OCI-LY1 (cell line): ENCODE data around the gene GALR1.

Experiments
- H2AFZ ChIP-seq: fragments of 200-600 bp; sonication (generic), shearing (Covaris generic); 2 replicates; pipeline ENCODE4 v1.6.0; 2014; ENCODE audit warnings: antibody characterized with exemption, mild to moderate bottlenecking, low read length
- H3F3A ChIP-seq: fragments of 200-600 bp; sonication (generic), shearing (Covaris generic); 2 replicates; pipeline ENCODE4 v1.6.0; 2014; ENCODE audit warnings: mild to moderate bottlenecking, antibody characterized with exemption, low read length, moderate library complexity; ENCODE audit not compliant: insufficient read depth
- H3K27ac ChIP-seq: fragments of 200-600 bp; sonication (generic); 2 replicates; pipeline ENCODE4 v1.5.1; 2014; ENCODE audit warnings: low read length, mixed run types, mild to moderate bottlenecking, low read depth; ENCODE audit not compliant: poor library complexity, severe bottlenecking
- H3K27me3 ChIP-seq: fragments of 200-600 bp; sonication (generic); 2 replicates; pipeline ENCODE4 v1.6.0; 2014; ENCODE audit warnings: antibody characterized with exemption, mild to moderate bottlenecking, low read length, moderate library complexity; ENCODE audit not compliant: insufficient read depth
- H3K36me3 ChIP-seq: fragments of 200-600 bp; sonication (generic); 2 replicates; pipeline ENCODE4 v1.6.1; 2014; ENCODE audit warnings: mild to moderate bottlenecking, antibody characterized with exemption, low read length, moderate library complexity, mixed read lengths; ENCODE audit not compliant: insufficient read depth
- H3K4me1 ChIP-seq: fragments of 200-600 bp; sonication (generic); 2 replicates; pipeline ENCODE4 v1.5.1; 2014; ENCODE audit warnings: mild to moderate bottlenecking, low read length, moderate library complexity; ENCODE audit not compliant: insufficient read depth, severe bottlenecking
- H3K4me2 ChIP-seq: fragments of 200-600 bp; sonication (generic), shearing (Covaris generic); 2 replicates; pipeline ENCODE4 v1.6.1; 2014; ENCODE audit warnings: low read length
- H3K4me3 ChIP-seq: fragments of 200-600 bp; sonication (generic); 2 replicates; pipeline ENCODE4 v1.5.1; 2014; ENCODE audit warnings: low read length, low read depth, mild to moderate bottlenecking, mixed read lengths; ENCODE audit not compliant: poor library complexity, severe bottlenecking
- H3K79me2 ChIP-seq: fragments of 200-600 bp; shearing (Covaris generic); 2 replicates; pipeline ENCODE4 v1.6.1; 2016; ENCODE audit warnings: mixed run types, low read length, mixed read lengths; ENCODE audit not compliant: insufficient read depth
- H3K9ac ChIP-seq: fragments of 200-600 bp; sonication (generic), shearing (Covaris generic); 2 replicates; pipeline ENCODE4 v1.6.1; 2014; ENCODE audit warnings: mild to moderate bottlenecking, low read length, mixed read lengths
- H3K9me2 ChIP-seq: fragments of 200-600 bp; sonication (generic), shearing (Covaris generic); 2 replicates; pipeline ENCODE4 v1.6.1; 2014; ENCODE audit warnings: low read depth, mild to moderate bottlenecking, low read length, mixed read lengths
- H3K9me3 ChIP-seq: fragments of 200-600 bp; shearing (Covaris generic); 2 replicates; pipeline ENCODE4 v1.6.1; 2014; ENCODE audit warnings: low read length, mixed read lengths
- H4K20me1 ChIP-seq: fragments of 200-600 bp; sonication (generic), shearing (Covaris generic); 2 replicates; pipeline ENCODE4 v1.6.0; 2016; ENCODE audit warnings: mild to moderate bottlenecking, low read length; ENCODE audit not compliant: insufficient read depth
- CTCF ChIP-seq: fragments of 200-600 bp; sonication (generic), shearing (Covaris generic); IDR thresholded peaks from 2 replicates; pipeline ENCODE4 v1.5.1; 2017; ENCODE audit warnings: mild to moderate bottlenecking, antibody characterized with exemption, low read length, moderate library complexity, mixed read lengths
- EZH2 ChIP-seq: fragments of 200-600 bp; sonication (generic), shearing (Covaris generic); IDR thresholded peaks from 2 replicates; pipeline ENCODE4 v1.8.0; 2017; ENCODE audit warnings: borderline replicate concordance, mixed run types, mild to moderate bottlenecking, antibody characterized with exemption, low read length, moderate library complexity, mixed read lengths

GALR1 gene

DNA sequence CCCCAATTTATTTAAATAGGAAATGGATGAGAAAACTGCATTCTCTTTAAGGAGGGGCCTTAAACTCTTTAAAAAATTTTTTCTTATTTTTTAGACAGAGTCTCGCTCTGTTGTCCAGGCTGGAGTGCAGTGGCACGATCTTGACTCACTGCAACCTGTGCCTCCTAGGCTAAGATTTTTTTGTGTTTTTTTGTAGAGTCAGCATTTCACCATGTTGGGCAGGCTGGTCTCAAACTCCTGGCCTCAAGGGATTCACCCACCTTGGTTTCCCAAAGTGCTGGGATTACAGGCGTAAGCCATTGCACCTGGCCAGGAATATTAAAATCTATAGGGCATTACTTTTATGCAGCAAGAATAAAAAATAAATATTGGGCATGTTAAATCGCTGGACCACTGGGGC, 56.0 kb downstream of the GALR1 start:
- Histone ChIP-seq H3K27me3 (peaks cover 5% of the 10 kb centered on the region; the same call in 1 of the 2 replicates), H3K9me2 (no peaks in the 10 kb centered on the region), H2AFZ (no peak overlapping the region), H3K27ac (no peak overlapping the region), H3K9me3 (no peaks in the 10 kb centered on the region), H3F3A (no peaks in the 10 kb centered on the region), H3K4me3 (no peak overlapping the region), H3K36me3 (no peaks in the 10 kb centered on the region), H3K79me2 (no peaks in the 10 kb centered on the region), H3K4me1 (no peaks in the 10 kb centered on the region), H3K4me2 (no peak overlapping the region), H3K9ac (no peak overlapping the region), H4K20me1 (no peaks in the 10 kb centered on the region)
- TF ChIP-seq EZH2: no peak
- TF ChIP-seq CTCF: no peak

GRCh38 chr18:77308216-77308615, 58.6 kb downstream of the GALR1 start:
- Histone ChIP-seq H3K4me1 (no peaks in the 10 kb centered on the region), H3F3A (no peaks in the 10 kb centered on the region), H2AFZ (no peak overlapping the region), H3K79me2 (no peaks in the 10 kb centered on the region), H3K27me3 (no peaks in the 10 kb centered on the region), H4K20me1 (no peaks in the 10 kb centered on the region), H3K4me2 (no peak overlapping the region), H3K9ac (no peak overlapping the region), H3K36me3 (no peaks in the 10 kb centered on the region), H3K9me3 (no peaks in the 10 kb centered on the region), H3K27ac (no peak overlapping the region), H3K4me3 (no peak overlapping the region), H3K9me2 (no peaks in the 10 kb centered on the region)
- TF ChIP-seq CTCF (no peak), EZH2 (no peak)

GRCh38 chr18:77314511-77314910, 64.9 kb downstream of the GALR1 start:
- no peaks in the 10 kb centered on the region for H3K9me3 ChIP-seq
- H3K4me1 ChIP-seq: no peaks in the 10 kb centered on the region

More at GRCh38 chr18:77314511-77314910, 64.9 kb downstream of the GALR1 start:
- H3K4me2 ChIP-seq: no peak overlapping the region
- no peaks in the 10 kb centered on the region for H3K36me3 ChIP-seq
- TF ChIP-seq EZH2: no peak
- TF ChIP-seq CTCF: no peak
- no peaks in the 10 kb centered on the region for H3K79me2 ChIP-seq
- H4K20me1 ChIP-seq: no peaks in the 10 kb centered on the region
- H2AFZ ChIP-seq: no peak overlapping the region
- no peak overlapping the region for H3K4me3 ChIP-seq
- H3K27me3 ChIP-seq: no peaks in the 10 kb centered on the region
- no peaks in the 10 kb centered on the region for H3K9me2 ChIP-seq
- no peaks in the 10 kb centered on the region for H3F3A ChIP-seq
- no peak overlapping the region for H3K27ac ChIP-seq
- H3K9ac ChIP-seq: no peak overlapping the region
